CD14-positive monocyte (primary cell): Measurements from ENCODE around the gene PPP1R3A. TPM values are rescaled to one million over a fixed set of nuclear protein-coding genes. Genes with fewer than 3 reads are reported as not detected.

Experiments
- DNase-seq, 3 donors: peaks; one replicate each; pipeline ENCODE4 v3.0.0-alpha.2; 2011 to 2022
- H2AFZ ChIP-seq: 2 replicates; pipeline ENCODE4 v1.6.0; 2012; ENCODE audit warnings: mild to moderate bottlenecking, low read depth, low read length, inconsistent platforms; ENCODE audit not compliant: insufficient read depth, poor library complexity, severe bottlenecking
- H3K27ac ChIP-seq, 2 donors: 1 replicate in 1 of 2; 2 replicates in 1 of 2; pipeline ENCODE4 v1.5.1; 2012 to 2013; ENCODE audit warnings: low read length in 2 of 2, control low read depth in 1 of 2, inconsistent platforms in 1 of 2, low read depth in 1 of 2, mild to moderate bottlenecking in 1 of 2
- H3K27me3 ChIP-seq, 2 donors: one replicate each; pipeline versions ENCODE4 v1.6.0 to v1.6.1; 2011 to 2013; ENCODE audit warnings: low read length in 2 of 2; ENCODE audit not compliant: control insufficient read depth in 2 of 2, insufficient read depth in 2 of 2
- H3K36me3 ChIP-seq, 2 donors: replicated peaks in 1 of 2; 1 replicate in 1 of 2; 2 replicates in 1 of 2; pipeline versions ENCODE4 v1.5.1 to v1.6.1; 2012 to 2013; ENCODE audit warnings: low read length in 2 of 2, control low read depth in 1 of 2, inconsistent platforms in 1 of 2, mild to moderate bottlenecking in 1 of 2; ENCODE audit not compliant: insufficient read depth in 2 of 2, control insufficient read depth in 1 of 2
- H3K4me1 ChIP-seq, 2 donors: 1 replicate in 1 of 2; 2 replicates in 1 of 2; pipeline versions ENCODE4 v1.5.1 to v1.6.1; 2012 to 2013; ENCODE audit warnings: low read length in 2 of 2, control low read depth in 1 of 2, inconsistent platforms in 1 of 2, mild to moderate bottlenecking in 1 of 2, moderate library complexity in 1 of 2; ENCODE audit not compliant: insufficient read depth in 2 of 2, control insufficient read depth in 1 of 2
- H3K4me2 ChIP-seq: replicated peaks from 2 replicates; pipeline ENCODE3; 2012; ENCODE audit warnings: low read length, moderate library complexity, mild to moderate bottlenecking; ENCODE audit not compliant: poor library complexity, severe bottlenecking; ENCODE audit errors: extremely low read depth
- H3K4me3 ChIP-seq, 3 experiments: fragments of 200-600 bp in 1 of 3; sonication (generic) in 1 of 3; replicated peaks in 1 of 3; 1 replicate in 2 of 3; 2 replicates in 1 of 3; pipeline ENCODE4 v1.5.1; 2011 to 2013; ENCODE audit warnings: low read length in 3 of 3, mild to moderate bottlenecking in 3 of 3, control low read depth in 2 of 3, low read depth in 2 of 3, inconsistent platforms in 1 of 3, moderate library complexity in 1 of 3
- H3K79me2 ChIP-seq: 2 replicates; pipeline ENCODE4 v1.6.0; 2012; ENCODE audit warnings: mild to moderate bottlenecking, control low read depth, inconsistent platforms, low read length, moderate library complexity; ENCODE audit not compliant: insufficient read depth
- H3K9ac ChIP-seq: 2 replicates; pipeline ENCODE4 v1.6.0; 2017; ENCODE audit warnings: low read length, mild to moderate bottlenecking; ENCODE audit not compliant: insufficient read depth, poor library complexity, severe bottlenecking
- H3K9me3 ChIP-seq, 2 donors: replicated peaks in 1 of 2; 1 replicate in 1 of 2; 2 replicates in 1 of 2; pipeline versions ENCODE4 v1.5.1 to v1.6.1; 2012 to 2013; ENCODE audit warnings: low read length in 2 of 2, control low read depth in 1 of 2; ENCODE audit not compliant: control insufficient read depth in 1 of 2, insufficient read depth in 1 of 2
- H4K20me1 ChIP-seq: 2 replicates; pipeline ENCODE4 v1.6.0; 2012; ENCODE audit warnings: mild to moderate bottlenecking, low read length, control low read depth, moderate library complexity; ENCODE audit not compliant: insufficient read depth
- H3K27ac Mint-ChIP-seq, 7 donors: one replicate each; pipeline ENCODE4 v1.8.0; 2020; ENCODE audit warnings: mild to moderate bottlenecking in 7 of 7, mixed read lengths in 7 of 7, moderate library complexity in 6 of 7, inconsistent platforms in 2 of 7
- H3K27me3 Mint-ChIP-seq, 3 donors: one replicate each; pipeline ENCODE4 v1.8.0; 2021 to 2022; ENCODE audit warnings: low read depth in 3 of 3, mild to moderate bottlenecking in 3 of 3, mixed read lengths in 3 of 3, moderate library complexity in 3 of 3, inconsistent platforms in 1 of 3
- H3K36me3 Mint-ChIP-seq, 2 donors: one replicate each; pipeline ENCODE4 v1.8.0; 2020; ENCODE audit warnings: mixed read lengths in 2 of 2, inconsistent platforms in 1 of 2, mild to moderate bottlenecking in 1 of 2
- H3K4me1 Mint-ChIP-seq: one replicate; pipeline ENCODE4 v1.8.0; 2020; ENCODE audit warnings: mild to moderate bottlenecking, mixed read lengths
- H3K4me3 Mint-ChIP-seq, 2 donors: one replicate each; pipeline ENCODE4 v1.8.0; 2020; ENCODE audit warnings: mild to moderate bottlenecking in 2 of 2, mixed read lengths in 2 of 2, moderate library complexity in 1 of 2
- H3K9me3 Mint-ChIP-seq, 7 donors: one replicate each; pipeline ENCODE4 v1.8.0; 2020 to 2022; ENCODE audit warnings: mixed read lengths in 7 of 7, mild to moderate bottlenecking in 6 of 7, moderate library complexity in 6 of 7, inconsistent platforms in 2 of 7
- CTCF ChIP-seq: fragments of 200-600 bp; IDR thresholded peaks from one replicate; pipeline ENCODE4 v1.8.0; 2022; ENCODE audit warnings: antibody characterized with exemption, mild to moderate bottlenecking
- WGBS: methylation state at CpG from one replicate; pipeline ENCODE4 v1.1.5; 2013; ENCODE audit warnings: missing lambda C conversion rate; ENCODE audit not compliant: insufficient coverage; 5-methylcytosine and 5-hydroxymethylcytosine counted together
- intact Hi-C, 2 donors: fragments of 100-400 bp; cut with micrococcal nuclease; formaldehyde crosslinking; loops; one replicate each; pipeline versions ENCODE4 v1.15.0 to v1.15.1; 2023
- polyA plus RNA-seq, 3 donors: library from polyadenylated mRNA; depleted of rRNA in 1 of 3; unstranded in 2 of 3; stranded (reverse) in 1 of 3; fragments of 300-500 nt in 2 of 3; fragments of >200 nt in 1 of 3; fragmentation: Illumina TruSeq in 2 of 3; gene quantifications; 1 replicate in 2 of 3; 2 replicates in 1 of 3; pipeline ENCODE4 v1.2.3, GENCODE V29; 2012 to 2021

Gene PPP1R3A
- polyA plus RNA-seq, 3 donors, result not detected

- Mint-ChIP-seq H3K4me1 (no peaks in the 10 kb centered on the region), H3K27me3 (peaks cover 0 to 3% (median 0%) of the 10 kb centered on the region in 3 donors), H3K27ac (no peak overlapping the region), H3K4me3 (no peak overlapping the region), H3K9me3 (peaks cover 16 to 44% (median 27%) of the 10 kb centered on the region in 7 donors), H3K36me3 (no peaks in the 10 kb centered on the region)
- no peak for TF ChIP-seq CTCF
- intact Hi-C loops, result no loop called here
- no peak overlapping the region for H2AFZ ChIP-seq
- no peaks in the 10 kb centered on the region for H3K36me3 ChIP-seq
- no peaks in the 10 kb centered on the region for H3K79me2 ChIP-seq
- H3K9ac ChIP-seq, result no peak overlapping the region
- H4K20me1 ChIP-seq, result no peaks in the 10 kb centered on the region
- no peak overlapping the region for H3K4me3 ChIP-seq
- H3K27ac ChIP-seq, result no peak overlapping the region
- WGBS, result 100% methylated on average over 2 of the region's 2 CpGs
- no peak overlapping the region for H3K4me2 ChIP-seq
- H3K27me3 ChIP-seq, result no peaks in the 10 kb centered on the region
- H3K9me3 ChIP-seq, result peaks cover 32 to 42% of the 10 kb centered on the region in 2 donors
- DNase-seq, result no peak
- no peaks in the 10 kb centered on the region for H3K4me1 ChIP-seq
Observed at GRCh38 chr7:113959910-113960309, 41.1 kb upstream of the PPP1R3A start.

- peaks cover 0 to 3% (median 2%) of the 10 kb centered on the region in 3 donors for H3K27me3 Mint-ChIP-seq
- no peaks in the 10 kb centered on the region for H3K36me3 ChIP-seq
- no peaks in the 10 kb centered on the region for H3K79me2 ChIP-seq
- H3K4me1 ChIP-seq, result no peaks in the 10 kb centered on the region
- H3K9me3 Mint-ChIP-seq, result peaks cover 19 to 41% (median 28%) of the 10 kb centered on the region in 7 donors
- H3K4me1 Mint-ChIP-seq, result no peaks in the 10 kb centered on the region
- H4K20me1 ChIP-seq, result no peaks in the 10 kb centered on the region
- H2AFZ ChIP-seq, result no peak overlapping the region
- WGBS, result 89% methylated on average over 2 of the region's 2 CpGs
- no peak overlapping the region for H3K4me2 ChIP-seq
- H3K9ac ChIP-seq, result no peak overlapping the region
- no peak overlapping the region for H3K4me3 Mint-ChIP-seq
- H3K27ac ChIP-seq, result no peak overlapping the region
- H3K36me3 Mint-ChIP-seq, result no peaks in the 10 kb centered on the region
- intact Hi-C loops, result no loop called here
- no peak for DNase-seq
- H3K9me3 ChIP-seq, result peaks cover 32 to 40% of the 10 kb centered on the region in 2 donors
- H3K27me3 ChIP-seq, result no peaks in the 10 kb centered on the region
- H3K27ac Mint-ChIP-seq, result no peak overlapping the region
- no peak overlapping the region for H3K4me3 ChIP-seq
- no peak for TF ChIP-seq CTCF
Observed at GRCh38 chr7:113955157-113955556, 36.3 kb upstream of the PPP1R3A start.
